Adipocyte (in vitro differentiated cells): Measurements from ENCODE around the gene TBL1X.
"Not testable (repeated sequence)": the region's sequence is repeated elsewhere in the genome, so short reads cannot be mapped to it uniquely, and the experiment has no call there.

Source experiments
- DNase-seq: peaks from one replicate; pipeline ENCODE4 v3.0.0-alpha.2; 2015; ENCODE audit warnings: low read depth
- H3K27me3 ChIP-seq: replicated peaks from 2 replicates; pipeline ENCODE4 v1.7.0; 2013; ENCODE audit warnings: mild to moderate bottlenecking, low read length, moderate library complexity; ENCODE audit not compliant: control insufficient read depth, insufficient read depth
- H3K36me3 ChIP-seq: 2 replicates; pipeline ENCODE4 v1.7.0; 2013; ENCODE audit warnings: low read length, mild to moderate bottlenecking, moderate library complexity; ENCODE audit not compliant: control insufficient read depth, insufficient read depth, severe bottlenecking
- H3K4me1 ChIP-seq: 2 replicates; pipeline ENCODE4 v1.7.0; 2013; ENCODE audit warnings: mild to moderate bottlenecking, low read length, moderate library complexity; ENCODE audit not compliant: control insufficient read depth, insufficient read depth
- H3K4me3 ChIP-seq: 2 replicates; pipeline ENCODE4 v1.7.0; 2013; ENCODE audit warnings: mild to moderate bottlenecking, low read length, moderate library complexity
- H3K9ac ChIP-seq: 2 replicates; pipeline ENCODE4 v1.7.0; 2013; ENCODE audit warnings: mild to moderate bottlenecking, low read length, moderate library complexity
- H3K9me3 ChIP-seq: 2 replicates; pipeline ENCODE4 v1.7.0; 2013; ENCODE audit warnings: mild to moderate bottlenecking, low read length, moderate library complexity; ENCODE audit not compliant: control insufficient read depth

TBL1X gene

GRCh38 chrX:9462456-9462855 is 2.4 kb upstream of the TBL1X start:
- no peak overlapping the region for H3K4me3 ChIP-seq
- peaks cover 4% of the 10 kb centered on the region for H3K4me1 ChIP-seq
- H3K36me3 ChIP-seq, result no peaks in the 10 kb centered on the region
- peaks cover 10% of the 10 kb centered on the region for H3K27me3 ChIP-seq
- H3K9me3 ChIP-seq, result no peaks in the 10 kb centered on the region
- DNase-seq, result no peak
- H3K9ac ChIP-seq, result no peak overlapping the region

GRCh38 chrX:9465380-9466123 is 694 bp downstream of the TBL1X start:
- Histone ChIP-seq H3K27me3 (peaks cover 10% of the 10 kb centered on the region), H3K9ac (peak overlapping the region; percentile 74)
- peak; percentile 47 for DNase-seq

DNA sequence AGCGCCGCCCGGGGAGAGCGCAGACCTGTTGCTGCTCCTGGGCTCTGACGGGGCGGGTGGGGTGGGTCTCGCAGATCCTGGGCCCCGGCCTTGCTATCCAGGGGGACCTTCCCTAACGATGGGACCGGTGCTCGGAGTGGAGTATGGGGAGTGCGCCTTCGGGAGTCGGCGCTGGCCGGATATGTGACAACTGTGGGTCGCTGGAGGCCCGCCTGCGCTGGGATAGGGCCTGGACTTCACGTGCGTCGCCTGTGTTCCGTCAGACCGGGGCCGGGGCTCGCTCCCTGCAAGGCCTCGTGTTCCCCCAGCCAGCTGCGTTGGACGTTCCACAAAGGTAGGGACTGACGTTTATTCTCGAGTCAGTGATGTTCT is 1.3 kb downstream of the TBL1X start:
- Histone ChIP-seq H3K27me3 (peaks cover 8% of the 10 kb centered on the region), H3K4me3 (peak overlapping the region; percentile 75), H3K4me1 (peaks cover 4% of the 10 kb centered on the region), H3K9me3 (no peaks in the 10 kb centered on the region), H3K9ac (peak overlapping the region; percentile 74), H3K36me3 (no peaks in the 10 kb centered on the region)
- peak; percentile 54 for DNase-seq

More at GRCh38 chrX:9465380-9466123, 694 bp downstream of the TBL1X start:
- H3K4me3 ChIP-seq, result peak overlapping the region; percentile 75
- no peaks in the 10 kb centered on the region for H3K9me3 ChIP-seq
- H3K36me3 ChIP-seq, result no peaks in the 10 kb centered on the region
- H3K4me1 ChIP-seq, result peaks cover 4% of the 10 kb centered on the region

GRCh38 chrX:9466736-9467135 is 1.9 kb downstream of the TBL1X start:
- Histone ChIP-seq H3K27me3 (peaks cover 6% of the 10 kb centered on the region), H3K4me3 (peak overlapping the region; percentile 75), H3K36me3 (no peaks in the 10 kb centered on the region), H3K4me1 (peaks cover 4% of the 10 kb centered on the region), H3K9me3 (no peaks in the 10 kb centered on the region), H3K9ac (peak overlapping the region; percentile 74)
- DNase-seq, result no peak

DNA sequence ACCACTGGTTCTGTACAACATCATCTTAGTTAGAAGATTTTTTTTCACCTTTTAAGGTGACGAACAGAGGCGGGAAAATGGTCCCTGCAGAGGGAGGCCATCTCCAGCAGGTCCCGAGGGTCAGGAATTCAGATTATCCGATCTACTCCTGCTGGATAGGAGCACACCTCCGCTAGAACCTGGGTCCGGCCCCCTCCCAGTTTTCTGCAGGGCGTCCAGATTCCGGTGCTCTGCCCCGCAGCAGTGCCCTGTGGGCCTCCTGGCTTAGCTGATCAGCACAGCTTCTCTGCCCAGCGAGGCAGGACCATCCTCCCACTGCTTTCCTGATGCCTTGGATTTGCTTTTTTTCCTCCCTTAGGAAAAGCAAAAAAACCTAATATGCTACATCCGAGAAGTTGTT is 2.3 kb downstream of the TBL1X start:
- Histone ChIP-seq H3K9me3 (no peaks in the 10 kb centered on the region), H3K27me3 (peaks cover 6% of the 10 kb centered on the region), H3K9ac (no peak overlapping the region), H3K36me3 (no peaks in the 10 kb centered on the region), H3K4me1 (peaks cover 4% of the 10 kb centered on the region), H3K4me3 (no peak overlapping the region)
- DNase-seq, result no peak

DNA sequence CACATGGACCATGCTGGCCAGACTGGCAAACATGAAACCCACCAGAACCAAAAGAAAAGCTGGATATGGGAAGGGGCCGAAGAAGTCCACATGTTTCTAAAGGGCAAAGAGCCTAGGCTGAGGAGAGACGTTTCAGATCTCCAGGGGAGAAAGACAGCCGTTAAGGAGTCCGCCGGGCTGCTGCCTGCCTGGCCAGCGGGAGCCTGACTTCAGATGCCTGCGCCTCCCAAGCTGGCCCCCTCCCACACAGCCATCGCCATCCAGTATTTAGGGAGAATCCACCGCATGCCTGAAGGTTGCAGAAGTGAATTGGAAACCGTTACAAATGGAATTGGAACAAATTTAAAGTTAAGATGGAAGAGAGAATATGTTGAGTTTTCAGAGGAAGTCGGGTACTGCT is 2.9 kb downstream of the TBL1X start:
- no peak for DNase-seq
- Histone ChIP-seq H3K4me1 (peaks cover under 1% of the 10 kb centered on the region), H3K36me3 (no peaks in the 10 kb centered on the region), H3K4me3 (no peak overlapping the region), H3K9me3 (no peaks in the 10 kb centered on the region), H3K27me3 (peaks cover 6% of the 10 kb centered on the region), H3K9ac (no peak overlapping the region)

GRCh38 chrX:9471571-9471985 is 6.7 kb downstream of the TBL1X start:
- H3K27me3 ChIP-seq, result peaks cover 2% of the 10 kb centered on the region
- no peaks in the 10 kb centered on the region for H3K36me3 ChIP-seq
- H3K4me1 ChIP-seq, result no peaks in the 10 kb centered on the region
- no peak overlapping the region for H3K4me3 ChIP-seq
- DNase-seq, result no peak
- H3K9me3 ChIP-seq, result no peaks in the 10 kb centered on the region
- no peak overlapping the region for H3K9ac ChIP-seq

DNA sequence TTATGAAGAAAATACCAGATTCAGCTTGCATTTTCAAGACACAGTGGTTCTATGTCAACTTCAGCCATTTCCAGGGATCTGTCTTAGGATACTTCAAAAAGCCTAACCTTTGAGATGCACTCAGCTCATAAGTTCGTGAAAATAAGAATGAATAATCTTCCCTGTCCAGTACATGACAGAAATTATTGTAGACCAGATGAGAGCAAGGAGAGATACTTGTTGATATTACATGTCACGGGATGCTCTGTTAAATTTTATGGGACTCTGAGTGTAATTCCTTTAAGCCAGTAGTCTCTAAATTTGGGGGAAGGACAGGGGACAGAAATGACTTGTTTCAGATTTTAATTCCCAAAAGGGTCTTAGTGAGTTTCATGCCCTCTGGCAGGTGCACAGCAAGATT is 8.8 kb downstream of the TBL1X start:
- Histone ChIP-seq H3K9me3 (no peaks in the 10 kb centered on the region), H3K36me3 (no peaks in the 10 kb centered on the region), H3K9ac (no peak overlapping the region), H3K27me3 (no peaks in the 10 kb centered on the region), H3K4me1 (no peaks in the 10 kb centered on the region), H3K4me3 (no peak overlapping the region)
- DNase-seq, result no peak

GRCh38 chrX:9475417-9475816 is 10.6 kb downstream of the TBL1X start:
- not testable (repeated sequence) for H3K4me3 ChIP-seq, H3K27me3 ChIP-seq, H3K4me1 ChIP-seq, H3K9ac ChIP-seq, H3K9me3 ChIP-seq, H3K36me3 ChIP-seq, DNase-seq

DNA sequence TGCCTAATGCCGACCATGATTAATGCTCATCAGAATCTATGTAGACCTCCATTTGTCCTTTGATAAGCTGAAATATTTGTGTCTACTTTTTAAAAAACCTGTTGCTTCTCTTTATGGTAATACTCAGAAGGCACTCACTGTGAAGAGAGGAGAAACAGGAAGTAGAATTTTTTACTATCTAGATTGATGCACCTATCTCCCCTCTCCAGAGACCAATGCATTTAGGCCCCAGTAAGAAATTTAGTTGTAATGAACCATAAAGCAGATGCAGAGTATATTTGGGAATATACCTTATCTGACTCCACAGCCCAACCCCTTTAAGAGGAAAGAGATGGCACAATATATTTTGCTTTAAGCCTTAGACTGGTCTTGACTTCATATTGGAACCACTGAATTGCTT is 11.1 kb downstream of the TBL1X start:
- Histone ChIP-seq H3K9ac (no peak overlapping the region), H3K36me3 (no peaks in the 10 kb centered on the region), H3K9me3 (no peaks in the 10 kb centered on the region), H3K4me3 (no peak overlapping the region), H3K27me3 (no peaks in the 10 kb centered on the region), H3K4me1 (no peaks in the 10 kb centered on the region)
- no peak for DNase-seq

- Histone ChIP-seq H3K4me3 (no peak overlapping the region), H3K27me3 (no peaks in the 10 kb centered on the region), H3K9ac (no peak overlapping the region), H3K9me3 (no peaks in the 10 kb centered on the region), H3K36me3 (no peaks in the 10 kb centered on the region), H3K4me1 (no peaks in the 10 kb centered on the region)
- DNase-seq, result no peak
Observed at GRCh38 chrX:9476810-9477575, 12.1 kb downstream of the TBL1X start.
